Endodermal cell (in vitro differentiated cells): ENCODE measurements around the gene EFCAB6. TPM values are rescaled to one million over a fixed set of nuclear protein-coding genes. Genes with fewer than 3 reads are reported as not detected.

ENCODE experiments used
- DNase-seq: peaks from one replicate; pipeline ENCODE4 v3.0.0-alpha.2; 2017
- H3K27ac ChIP-seq: 2 replicates; pipeline ENCODE4 v1.5.1; 2013; ENCODE audit warnings: mild to moderate bottlenecking, low read depth, low read length, moderate library complexity
- H3K27me3 ChIP-seq: 2 replicates; pipeline ENCODE4 v1.6.1; 2013; ENCODE audit warnings: mild to moderate bottlenecking, low read length, moderate library complexity; ENCODE audit not compliant: insufficient read depth, control insufficient read depth, poor library complexity, severe bottlenecking
- H3K36me3 ChIP-seq: 2 replicates; pipeline ENCODE4 v1.7.0; 2013; ENCODE audit warnings: mild to moderate bottlenecking, low read length, moderate library complexity; ENCODE audit not compliant: control insufficient read depth, insufficient read depth
- H3K4me1 ChIP-seq: one replicate; pipeline ENCODE4 v1.7.0; 2013; ENCODE audit warnings: low read length; ENCODE audit not compliant: control insufficient read depth, insufficient read depth
- H3K4me3 ChIP-seq: 2 replicates; pipeline ENCODE4 v1.5.1; 2013; ENCODE audit warnings: mild to moderate bottlenecking, low read length, moderate library complexity
- H3K9ac ChIP-seq: 2 replicates; pipeline ENCODE4 v1.6.1; 2013; ENCODE audit warnings: mild to moderate bottlenecking, low read length, moderate library complexity; ENCODE audit not compliant: poor library complexity, severe bottlenecking; ENCODE audit errors: extremely low read depth
- H3K9me3 ChIP-seq: 2 replicates; pipeline ENCODE4 v1.6.1; 2013; ENCODE audit warnings: mild to moderate bottlenecking, low read length, moderate library complexity; ENCODE audit not compliant: control insufficient read depth
- H3K27ac Mint-ChIP-seq: 2 replicates; pipeline ENCODE4 v1.8.0; 2020; ENCODE audit warnings: mixed read lengths
- H3K27me3 Mint-ChIP-seq: 2 replicates; pipeline ENCODE4 v1.8.0; 2021; ENCODE audit warnings: mild to moderate bottlenecking, mixed read lengths; ENCODE audit not compliant: insufficient read depth
- H3K36me3 Mint-ChIP-seq: 2 replicates; pipeline ENCODE4 v1.8.0; 2020; ENCODE audit warnings: low read depth, mixed read lengths
- H3K4me1 Mint-ChIP-seq: 2 replicates; pipeline ENCODE4 v1.8.0; 2020; ENCODE audit warnings: mixed read lengths
- H3K4me3 Mint-ChIP-seq: 2 replicates; pipeline ENCODE4 v1.8.0; 2020; ENCODE audit warnings: mild to moderate bottlenecking, moderate library complexity, mixed read lengths
- H3K9me3 Mint-ChIP-seq: 2 replicates; pipeline ENCODE4 v1.8.0; 2020; ENCODE audit warnings: mild to moderate bottlenecking, mixed read lengths
- WGBS, 2 experiments: methylation state at CpG; one replicate each; pipeline versions ENCODE4 v1.1.5 to v1.1.7; 2013; ENCODE audit warnings: missing lambda C conversion rate in 2 of 2, mixed read lengths in 1 of 2; ENCODE audit not compliant: insufficient coverage in 1 of 2, insufficient read length in 1 of 2; 5-methylcytosine and 5-hydroxymethylcytosine counted together
- total RNA-seq, 2 donors: library from RNA; stranded (reverse); fragmentation: NEBNext Ultra II Directional in 1 of 2; extraction: Animal tissue kit (Norgen Biotek cat#: 25700) in 1 of 2; gene quantifications; 2 replicates in 1 of 2; 3 replicates in 1 of 2; pipeline ENCODE4 v1.2.1, GENCODE V29; 2021
- TF ChIP-seq, protein P1 (sequence below): fragments of 200-600 bp; sonication (generic); conservative IDR thresholded peaks from 2 replicates; pipeline ENCODE4 v1.5.0; 2021; ENCODE audit warnings: antibody characterized with exemption, mild to moderate bottlenecking

The EFCAB6 gene
- total RNA-seq, 2 donors from 2014 or later: 1.8 to 2.0 TPM

DNA sequence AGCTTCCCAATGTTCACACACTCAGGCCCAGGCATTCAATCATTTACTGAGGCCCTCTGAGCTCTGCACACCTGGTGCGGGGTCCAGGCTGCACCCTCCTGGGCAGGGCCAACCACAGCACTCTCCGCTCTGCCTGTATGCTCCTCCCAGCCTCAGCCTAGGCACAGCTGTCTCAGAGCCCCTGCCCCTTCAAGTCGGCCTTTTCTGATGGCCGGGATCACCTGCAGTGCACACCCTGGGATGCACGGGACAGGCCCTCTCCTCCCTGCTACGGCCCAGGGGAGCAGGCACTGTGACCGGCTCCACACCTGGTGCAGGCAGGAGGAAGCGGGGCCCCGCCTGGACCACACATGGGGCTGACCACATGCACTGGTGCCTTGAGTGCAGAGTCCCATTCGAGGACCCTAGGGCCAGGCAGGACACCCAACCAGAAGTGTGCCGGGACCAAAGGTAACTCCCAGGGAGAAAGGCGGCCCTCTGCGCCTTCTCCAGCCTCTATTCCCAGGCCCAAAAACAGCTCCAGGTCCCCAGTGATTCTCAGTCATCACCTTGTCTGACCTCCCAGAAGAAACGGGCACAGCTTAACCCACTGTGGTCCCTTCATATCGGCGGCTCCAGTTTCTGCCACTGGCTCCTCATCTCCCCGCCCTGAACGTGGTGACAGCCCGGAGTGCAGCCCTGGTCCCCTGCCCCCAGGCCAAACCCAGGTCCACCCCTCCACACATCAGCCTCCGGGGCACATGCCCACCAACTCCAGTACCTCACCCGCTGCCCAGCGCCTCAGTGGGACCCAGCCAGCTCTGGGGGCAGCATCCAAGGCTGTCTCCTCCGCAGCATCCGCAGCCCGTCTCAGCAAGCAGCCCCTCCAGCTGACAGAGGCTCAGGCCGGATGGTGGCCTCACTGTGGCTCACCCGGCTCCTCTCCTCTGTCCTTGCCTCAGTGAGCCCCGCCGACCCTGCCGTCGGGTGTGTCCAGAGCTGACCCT lies 32.7 kb upstream of the EFCAB6 start:
- no peaks in the 10 kb centered on the region for H3K9me3 ChIP-seq
- no peak for DNase-seq
- no peak overlapping the region for H3K27ac ChIP-seq
- H3K27me3 ChIP-seq: no peaks in the 10 kb centered on the region
- H3K36me3 ChIP-seq: no peaks in the 10 kb centered on the region
- H3K36me3 Mint-ChIP-seq: no peaks in the 10 kb centered on the region
- no peak overlapping the region for H3K4me3 ChIP-seq
- peak overlapping the region; percentile 81 for H3K27ac Mint-ChIP-seq
- TF ChIP-seq, protein P1, sequence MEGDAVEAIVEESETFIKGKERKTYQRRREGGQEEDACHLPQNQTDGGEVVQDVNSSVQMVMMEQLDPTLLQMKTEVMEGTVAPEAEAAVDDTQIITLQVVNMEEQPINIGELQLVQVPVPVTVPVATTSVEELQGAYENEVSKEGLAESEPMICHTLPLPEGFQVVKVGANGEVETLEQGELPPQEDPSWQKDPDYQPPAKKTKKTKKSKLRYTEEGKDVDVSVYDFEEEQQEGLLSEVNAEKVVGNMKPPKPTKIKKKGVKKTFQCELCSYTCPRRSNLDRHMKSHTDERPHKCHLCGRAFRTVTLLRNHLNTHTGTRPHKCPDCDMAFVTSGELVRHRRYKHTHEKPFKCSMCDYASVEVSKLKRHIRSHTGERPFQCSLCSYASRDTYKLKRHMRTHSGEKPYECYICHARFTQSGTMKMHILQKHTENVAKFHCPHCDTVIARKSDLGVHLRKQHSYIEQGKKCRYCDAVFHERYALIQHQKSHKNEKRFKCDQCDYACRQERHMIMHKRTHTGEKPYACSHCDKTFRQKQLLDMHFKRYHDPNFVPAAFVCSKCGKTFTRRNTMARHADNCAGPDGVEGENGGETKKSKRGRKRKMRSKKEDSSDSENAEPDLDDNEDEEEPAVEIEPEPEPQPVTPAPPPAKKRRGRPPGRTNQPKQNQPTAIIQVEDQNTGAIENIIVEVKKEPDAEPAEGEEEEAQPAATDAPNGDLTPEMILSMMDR: no peak
- no peak overlapping the region for H3K4me3 Mint-ChIP-seq
- 88 to 89% methylated on average over 15 to 31 of the region's 31 CpGs for WGBS, 2 experiments
- H3K9ac ChIP-seq: no peak overlapping the region
- no peaks in the 10 kb centered on the region for H3K4me1 ChIP-seq
- no peaks in the 10 kb centered on the region for H3K9me3 Mint-ChIP-seq
- H3K27me3 Mint-ChIP-seq: no peaks in the 10 kb centered on the region
- H3K4me1 Mint-ChIP-seq: peaks cover 15% of the 10 kb centered on the region

DNA sequence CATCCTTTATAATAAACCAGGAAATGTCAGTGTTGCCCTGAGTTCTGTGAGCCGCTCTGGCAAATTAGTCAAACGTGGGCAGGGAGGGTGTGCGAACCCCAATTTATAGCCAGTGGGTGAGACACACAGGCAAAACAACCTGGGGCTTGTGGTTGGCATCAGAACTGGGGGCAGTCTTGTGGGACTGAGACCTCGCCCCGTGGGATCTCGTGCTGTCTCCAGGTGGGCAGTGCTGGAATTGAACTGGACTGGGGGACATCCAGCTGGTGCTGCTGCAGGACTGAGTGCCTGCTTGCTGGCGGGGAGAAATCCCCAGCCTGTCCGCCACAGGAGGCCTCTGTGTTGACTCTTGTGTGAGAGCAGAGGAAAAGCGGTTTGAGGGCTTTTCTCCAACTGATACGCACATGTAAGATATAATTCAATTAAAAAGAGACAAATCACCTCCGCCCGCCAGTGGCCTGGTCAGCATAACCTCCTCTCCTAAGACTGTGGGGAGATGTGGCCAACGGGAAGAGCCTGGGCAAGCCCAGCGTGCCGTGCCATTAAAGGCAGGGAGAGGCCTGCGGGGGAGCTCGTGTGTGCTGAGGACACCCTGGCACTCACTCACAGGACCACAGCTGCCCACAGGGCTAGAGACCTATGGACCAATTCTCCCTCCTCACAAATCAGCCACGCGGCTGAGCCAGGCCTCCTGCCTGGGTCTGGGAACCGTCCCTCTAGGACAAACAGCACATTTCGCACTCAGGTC lies 31.9 kb upstream of the EFCAB6 start:
- Mint-ChIP-seq H3K9me3 (no peaks in the 10 kb centered on the region), H3K36me3 (peaks cover 1% of the 10 kb centered on the region), H3K27ac (peak overlapping the region; percentile 44), H3K27me3 (no peaks in the 10 kb centered on the region), H3K4me1 (peaks cover 10% of the 10 kb centered on the region), H3K4me3 (no peak overlapping the region)
- no peaks in the 10 kb centered on the region for H3K9me3 ChIP-seq
- H3K27ac ChIP-seq: no peak overlapping the region
- no peak overlapping the region for H3K9ac ChIP-seq
- TF ChIP-seq, protein P1: no peak
- peaks cover under 1% of the 10 kb centered on the region for H3K36me3 ChIP-seq
- DNase-seq: no peak
- WGBS, 2 experiments: 91 to 94% methylated on average over 14 to 21 of the region's 21 CpGs
- H3K27me3 ChIP-seq: no peaks in the 10 kb centered on the region
- no peaks in the 10 kb centered on the region for H3K4me1 ChIP-seq
- H3K4me3 ChIP-seq: no peak overlapping the region

DNA sequence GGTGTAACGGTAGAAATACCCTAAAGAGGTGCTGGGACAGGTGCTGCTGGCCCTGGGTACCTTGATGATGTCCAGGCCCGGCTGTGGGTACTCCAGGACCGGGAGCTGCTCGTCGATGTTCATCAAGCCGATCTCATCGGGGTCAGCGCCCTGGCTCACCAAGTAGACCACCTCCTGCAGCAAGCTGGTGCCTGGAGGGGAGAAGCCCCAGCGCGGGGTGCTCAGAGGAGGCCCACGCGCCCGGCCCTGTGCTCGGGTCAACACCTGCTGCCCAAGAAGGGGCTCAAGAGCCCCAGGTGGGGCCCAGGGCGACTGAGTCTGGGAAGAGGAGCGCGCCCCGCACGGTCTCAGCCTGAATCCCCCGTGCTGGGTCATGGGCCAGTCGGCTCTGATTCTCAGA lies 29.6 kb upstream of the EFCAB6 start:
- Mint-ChIP-seq H3K27ac (no peak overlapping the region), H3K4me1 (peaks cover 6% of the 10 kb centered on the region), H3K9me3 (no peaks in the 10 kb centered on the region), H3K36me3 (peaks cover 14% of the 10 kb centered on the region), H3K27me3 (no peaks in the 10 kb centered on the region), H3K4me3 (no peak overlapping the region)
- Histone ChIP-seq H3K4me3 (no peak overlapping the region), H3K9ac (no peak overlapping the region), H3K9me3 (no peaks in the 10 kb centered on the region), H3K27me3 (no peaks in the 10 kb centered on the region), H3K36me3 (peaks cover 5% of the 10 kb centered on the region), H3K27ac (no peak overlapping the region), H3K4me1 (no peaks in the 10 kb centered on the region)
- TF ChIP-seq, protein P1: no peak
- WGBS, 2 experiments: 94 to 98% methylated on average over 19 to 21 of the region's 21 CpGs
- no peak for DNase-seq
